Measurements from ENCODE around the gene CFAP90. TPM values are rescaled to one million over a fixed set of nuclear protein-coding genes. Genes with fewer than 3 reads are reported as not detected.

The CFAP90 gene
- total RNA-seq, 2 donors from 2014 or later: not detected

DNA sequence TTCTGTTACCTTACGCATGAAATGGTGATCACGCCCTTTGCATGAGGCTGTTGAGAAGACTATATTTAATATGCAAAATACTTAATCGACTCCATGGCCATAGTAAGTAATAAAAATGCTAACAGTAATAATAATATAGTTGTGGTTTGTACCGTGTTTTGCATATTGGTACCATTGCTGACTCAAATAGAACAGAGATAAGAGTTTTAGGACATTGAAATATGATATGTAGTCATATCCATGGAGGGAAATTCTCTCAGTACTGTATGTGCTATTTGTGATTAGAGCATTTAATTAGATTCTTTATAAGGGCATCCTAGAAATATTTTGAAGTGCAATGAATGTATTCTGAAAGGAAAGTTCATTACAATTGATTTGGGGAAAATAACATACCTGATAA is 41.9 kb downstream of the CFAP90 start:
- intact Hi-C loops (cut with DNase I): no loop called here
- Histone ChIP-seq H3K27ac (no peak overlapping the region), H3K36me3 (no peaks in the 10 kb centered on the region), H3K4me3 (no peak overlapping the region), H3K27me3 (no peaks in the 10 kb centered on the region), H3K9me3 (no peaks in the 10 kb centered on the region), H3K9ac (ENCODE audit: low read depth in 2 of 2, low read length in 2 of 2) (no peak overlapping the region), H3K4me1 (no peaks in the 10 kb centered on the region)
- DNase-seq: no peak
- TF ChIP-seq, protein P1, sequence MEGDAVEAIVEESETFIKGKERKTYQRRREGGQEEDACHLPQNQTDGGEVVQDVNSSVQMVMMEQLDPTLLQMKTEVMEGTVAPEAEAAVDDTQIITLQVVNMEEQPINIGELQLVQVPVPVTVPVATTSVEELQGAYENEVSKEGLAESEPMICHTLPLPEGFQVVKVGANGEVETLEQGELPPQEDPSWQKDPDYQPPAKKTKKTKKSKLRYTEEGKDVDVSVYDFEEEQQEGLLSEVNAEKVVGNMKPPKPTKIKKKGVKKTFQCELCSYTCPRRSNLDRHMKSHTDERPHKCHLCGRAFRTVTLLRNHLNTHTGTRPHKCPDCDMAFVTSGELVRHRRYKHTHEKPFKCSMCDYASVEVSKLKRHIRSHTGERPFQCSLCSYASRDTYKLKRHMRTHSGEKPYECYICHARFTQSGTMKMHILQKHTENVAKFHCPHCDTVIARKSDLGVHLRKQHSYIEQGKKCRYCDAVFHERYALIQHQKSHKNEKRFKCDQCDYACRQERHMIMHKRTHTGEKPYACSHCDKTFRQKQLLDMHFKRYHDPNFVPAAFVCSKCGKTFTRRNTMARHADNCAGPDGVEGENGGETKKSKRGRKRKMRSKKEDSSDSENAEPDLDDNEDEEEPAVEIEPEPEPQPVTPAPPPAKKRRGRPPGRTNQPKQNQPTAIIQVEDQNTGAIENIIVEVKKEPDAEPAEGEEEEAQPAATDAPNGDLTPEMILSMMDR (IDR thresholded peaks at IDR 0.05): no peak

DNA sequence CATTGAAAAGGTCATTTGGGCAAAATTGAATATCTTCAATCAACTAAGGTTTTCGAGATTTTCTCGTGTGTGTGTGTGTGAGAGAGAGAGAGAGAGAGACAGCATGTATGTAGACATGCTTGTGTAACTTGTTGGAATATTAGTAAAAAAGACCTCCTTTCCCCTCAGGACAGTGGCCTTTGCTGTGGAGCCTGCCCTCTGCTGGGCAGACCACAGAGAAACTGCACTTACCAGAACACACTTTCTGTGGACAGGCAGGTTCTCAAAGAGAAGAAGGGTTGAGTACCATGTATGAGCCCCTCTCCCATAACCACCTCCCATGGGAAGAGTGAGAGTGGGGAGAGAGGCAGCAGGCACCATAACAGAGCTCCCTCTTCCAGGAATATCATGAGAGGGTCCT is 45.6 kb downstream of the CFAP90 start:
- TF ChIP-seq, protein P1 (IDR thresholded peaks at IDR 0.05): no peak
- Histone ChIP-seq H3K4me1 (no peaks in the 10 kb centered on the region), H3K36me3 (no peaks in the 10 kb centered on the region), H3K27ac (no peak overlapping the region), H3K4me3 (no peak overlapping the region), H3K9me3 (no peaks in the 10 kb centered on the region), H3K9ac (ENCODE audit: low read depth in 2 of 2, low read length in 2 of 2) (no peak overlapping the region), H3K27me3 (no peaks in the 10 kb centered on the region)
- no peak for DNase-seq
- intact Hi-C loops (cut with DNase I): no loop called here

DNA sequence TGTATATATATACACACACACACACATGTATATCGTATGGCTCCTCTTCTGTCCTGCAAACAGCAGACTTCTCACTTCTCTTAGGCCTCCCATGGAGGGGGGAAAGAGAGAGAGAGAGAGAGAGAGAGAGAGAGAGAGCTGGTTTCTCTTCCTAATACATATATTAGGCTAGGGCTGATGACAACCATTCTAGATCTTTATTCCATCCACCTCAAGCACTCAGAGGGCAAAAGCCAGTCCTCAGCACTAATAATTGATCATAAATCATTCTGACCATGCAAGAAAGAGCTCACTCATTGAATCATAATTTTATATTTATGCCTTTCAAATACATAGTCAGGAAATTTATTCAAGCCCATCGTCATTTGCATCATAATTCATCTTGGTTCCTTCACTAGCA is 47.0 kb downstream of the CFAP90 start:
- H3K36me3 ChIP-seq: no peaks in the 10 kb centered on the region
- H3K9ac ChIP-seq (ENCODE audit: low read depth in 2 of 2, low read length in 2 of 2): no peak overlapping the region
- H3K4me1 ChIP-seq: no peaks in the 10 kb centered on the region
- no peak overlapping the region for H3K27ac ChIP-seq
- DNase-seq: no peak
- no peak overlapping the region for H3K4me3 ChIP-seq
- no peaks in the 10 kb centered on the region for H3K27me3 ChIP-seq
- H3K9me3 ChIP-seq: no peaks in the 10 kb centered on the region
- TF ChIP-seq, protein P1 (IDR thresholded peaks at IDR 0.05): no peak
- intact Hi-C loops (cut with DNase I): no loop called here

DNA sequence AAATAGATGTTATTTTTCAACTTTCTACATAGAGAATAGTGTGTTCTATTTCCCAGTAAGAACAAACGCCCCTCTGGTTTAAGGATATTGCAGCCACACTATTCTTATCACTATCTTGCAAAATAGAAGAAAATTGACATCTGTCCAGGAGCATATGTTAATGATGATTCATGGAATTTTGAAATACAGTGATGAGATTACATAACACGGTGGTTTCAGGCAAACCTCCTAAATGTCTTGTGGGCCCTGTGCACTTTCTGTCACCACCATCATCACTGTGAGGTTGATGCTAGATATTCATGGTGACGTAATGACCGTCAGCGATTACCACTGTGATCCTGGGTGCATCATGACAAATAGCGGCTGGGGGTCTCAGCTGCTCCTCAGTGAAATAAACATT is 48.1 kb downstream of the CFAP90 start:
- no peaks in the 10 kb centered on the region for H3K36me3 ChIP-seq
- intact Hi-C loops (cut with DNase I): no loop called here
- H3K4me3 ChIP-seq: no peak overlapping the region
- no peak for DNase-seq
- no peak overlapping the region for H3K9ac ChIP-seq (ENCODE audit: low read depth in 2 of 2, low read length in 2 of 2)
- H3K27ac ChIP-seq: no peak overlapping the region
- no peaks in the 10 kb centered on the region for H3K9me3 ChIP-seq
- TF ChIP-seq, protein P1 (IDR thresholded peaks at IDR 0.05): no peak
- no peaks in the 10 kb centered on the region for H3K27me3 ChIP-seq
- H3K4me1 ChIP-seq: no peaks in the 10 kb centered on the region

DNA sequence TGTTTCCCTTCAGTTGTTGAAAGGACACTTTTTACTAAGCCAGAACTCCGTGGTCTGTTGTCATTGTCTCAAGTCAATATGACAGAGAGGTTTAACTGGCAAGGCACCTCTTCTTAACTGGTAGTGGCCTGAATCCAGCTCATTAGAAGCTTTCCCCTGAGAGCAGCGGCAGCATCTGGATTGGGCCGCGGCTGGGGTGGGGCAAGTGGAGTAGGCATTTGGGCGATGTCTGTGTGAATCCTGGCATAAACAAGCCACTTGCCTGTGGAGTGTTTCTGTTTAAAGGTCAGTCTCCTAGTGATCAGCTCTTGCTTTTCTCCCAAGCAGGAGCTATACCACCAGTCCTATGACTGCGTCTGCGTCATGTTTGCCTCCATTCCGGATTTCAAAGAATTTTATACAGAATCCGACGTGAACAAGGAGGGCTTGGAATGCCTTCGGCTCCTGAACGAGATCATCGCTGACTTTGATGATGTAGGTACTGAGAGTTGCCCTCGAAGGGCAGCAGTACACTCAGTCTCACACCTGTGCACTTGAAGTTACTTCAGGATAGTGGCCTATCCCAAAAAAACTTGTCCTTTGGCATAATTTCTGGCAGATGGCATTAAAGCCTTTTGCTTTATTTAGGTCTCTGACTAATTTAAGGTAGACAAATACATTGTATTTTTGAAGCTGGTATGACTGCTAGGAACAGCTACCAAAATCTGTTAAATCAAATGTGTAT is 48.9 kb downstream of the CFAP90 start:
- intact Hi-C loops (cut with DNase I): no loop called here

More for the DNA sequence above, 48.9 kb downstream of the CFAP90 start:
- H3K36me3 ChIP-seq: no peaks in the 10 kb centered on the region
- DNase-seq: no peak
- TF ChIP-seq, protein P1 (IDR thresholded peaks at IDR 0.05): no peak
- no peaks in the 10 kb centered on the region for H3K27me3 ChIP-seq
- no peak overlapping the region for H3K4me3 ChIP-seq
- H3K27ac ChIP-seq: no peak overlapping the region
- no peaks in the 10 kb centered on the region for H3K4me1 ChIP-seq
- H3K9me3 ChIP-seq: no peaks in the 10 kb centered on the region
- no peak overlapping the region for H3K9ac ChIP-seq (ENCODE audit: low read depth in 2 of 2, low read length in 2 of 2)

All from colonic mucosa (tissue), 4 donors.